Fibroblast of the conjunctiva (primary cell): ENCODE data around the gene RAB40AL.

Experiments used
- DNase-seq: peaks from one replicate; pipeline ENCODE4 v3.0.0-alpha.2; 2010; ENCODE audit warnings: low read depth

Gene RAB40AL

DNA sequence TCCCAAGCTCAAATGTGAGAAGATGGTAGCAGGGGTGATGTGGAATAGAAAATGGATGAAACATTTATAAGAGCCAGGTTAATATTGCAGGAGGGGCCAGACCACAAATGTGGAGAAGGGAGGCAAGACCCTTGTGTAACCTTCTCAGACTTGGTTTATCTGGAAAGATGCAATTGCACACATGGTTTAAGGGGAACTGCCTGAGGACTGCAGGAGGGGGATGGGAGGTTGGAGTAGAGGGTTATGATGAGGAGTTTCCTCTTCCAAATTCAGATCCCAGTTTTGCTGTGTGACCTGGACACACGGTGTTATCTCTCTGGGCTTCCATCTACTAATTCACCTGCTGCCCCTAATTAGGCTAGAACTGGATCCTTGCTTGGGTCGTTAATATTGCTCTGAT, 46.1 kb downstream of the RAB40AL start:
- DNase-seq = no peak

- DNase-seq = no peak
These were observed 48.1 kb downstream of the RAB40AL start for GRCh38 chrX:102985192-102985591.
